Measurements from ENCODE around the gene RNF130. TPM values are rescaled to one million over a fixed set of nuclear protein-coding genes. Genes with fewer than 3 reads are reported as not detected.

The RNF130 gene
- total and polyA plus RNA-seq, 2 donors from 2014 or later = 73.9 to 88.1 TPM

- no peak for FAIRE-seq
- H3K9ac ChIP-seq (ENCODE audit: low read length in 3 of 3) = no peak overlapping the region
- intact Hi-C loops (cut with DNase I) = no loop called here
- no peaks in the 10 kb centered on the region for H3K27me3 ChIP-seq (ENCODE audit: control insufficient read depth, insufficient read depth, low read length)
- no peaks in the 10 kb centered on the region for H3K4me1 ChIP-seq (ENCODE audit: control insufficient read depth in 2 of 3, insufficient read depth in 2 of 3, low read depth in 1 of 3, low read length in 3 of 3)
- no peak overlapping the region for H3K27ac ChIP-seq (ENCODE audit: low read depth in 2 of 2, low read length in 2 of 2)
- TF ChIP-seq CTCF (IDR thresholded peaks at IDR 0.05; ENCODE audit: borderline replicate concordance, extremely low read depth, insufficient read depth) = peak; percentile 14
- H3K36me3 ChIP-seq (ENCODE audit: control insufficient read depth in 2 of 3, insufficient read depth in 3 of 3, low read length in 3 of 3) = peaks cover 2 to 8% (median 7%) of the 10 kb centered on the region in 3 donors
- no peak overlapping the region for H3K4me3 ChIP-seq (ENCODE audit: low read length in 3 of 3)
- H3K9me3 ChIP-seq (ENCODE audit: control insufficient read depth in 2 of 3, insufficient read depth in 1 of 3, low read length in 3 of 3) = no peaks in the 10 kb centered on the region
- peak in 4 of 5 donors; percentile 66 to 73 (median 72) for DNase-seq
These were observed 96.4 kb downstream of the RNF130 start for GRCh38 chr5:179974946-179975712.

GRCh38 chr5:179974246-179974945 lies 97.2 kb downstream of the RNF130 start:
- Histone ChIP-seq H3K9me3 (ENCODE audit: control insufficient read depth in 2 of 3, insufficient read depth in 1 of 3, low read length in 3 of 3) (no peaks in the 10 kb centered on the region), H3K27me3 (ENCODE audit: control insufficient read depth, insufficient read depth, low read length) (no peaks in the 10 kb centered on the region), H3K27ac (ENCODE audit: low read depth in 2 of 2, low read length in 2 of 2) (no peak overlapping the region), H3K4me3 (ENCODE audit: low read length in 3 of 3) (no peak overlapping the region), H3K9ac (ENCODE audit: low read length in 3 of 3) (no peak overlapping the region), H3K36me3 (ENCODE audit: control insufficient read depth in 2 of 3, insufficient read depth in 3 of 3, low read length in 3 of 3) (peaks cover 2 to 8% (median 7%) of the 10 kb centered on the region in 3 donors), H3K4me1 (ENCODE audit: control insufficient read depth in 2 of 3, insufficient read depth in 2 of 3, low read depth in 1 of 3, low read length in 3 of 3) (no peaks in the 10 kb centered on the region)
- FAIRE-seq (no peak), DNase-seq (peak in 2 of 5 donors; percentile 17 to 42)
- intact Hi-C loops (cut with DNase I) = no loop called here
- TF ChIP-seq CTCF (IDR thresholded peaks at IDR 0.05; ENCODE audit: borderline replicate concordance, extremely low read depth, insufficient read depth) = no peak

- no peak for DNase-seq
- peaks cover 6 to 14% (median 13%) of the 10 kb centered on the region in 3 donors for H3K36me3 ChIP-seq (ENCODE audit: control insufficient read depth in 2 of 3, insufficient read depth in 3 of 3, low read length in 3 of 3)
These were observed 98.2 kb downstream of the RNF130 start for GRCh38 chr5:179973391-179973790.

More at GRCh38 chr5:179973391-179973790, 98.2 kb downstream of the RNF130 start:
- no peak for TF ChIP-seq CTCF (IDR thresholded peaks at IDR 0.05; ENCODE audit: borderline replicate concordance, extremely low read depth, insufficient read depth)
- H3K9ac ChIP-seq (ENCODE audit: low read length in 3 of 3) = no peak overlapping the region
- intact Hi-C loops (cut with DNase I) = no loop called here
- H3K4me3 ChIP-seq (ENCODE audit: low read length in 3 of 3) = no peak overlapping the region
- H3K27me3 ChIP-seq (ENCODE audit: control insufficient read depth, insufficient read depth, low read length) = no peaks in the 10 kb centered on the region
- no peaks in the 10 kb centered on the region for H3K4me1 ChIP-seq (ENCODE audit: control insufficient read depth in 2 of 3, insufficient read depth in 2 of 3, low read depth in 1 of 3, low read length in 3 of 3)
- no peaks in the 10 kb centered on the region for H3K9me3 ChIP-seq (ENCODE audit: control insufficient read depth in 2 of 3, insufficient read depth in 1 of 3, low read length in 3 of 3)
- FAIRE-seq = no peak
- H3K27ac ChIP-seq (ENCODE audit: low read depth in 2 of 2, low read length in 2 of 2) = no peak overlapping the region
